GM19455 (cell line): ENCODE measurements around the gene FAM78A.
"Not testable (repeated sequence)": the region's sequence is repeated elsewhere in the genome, so short reads cannot be mapped to it uniquely, and the experiment has no call there.

ENCODE experiments used
- ATAC-seq: cut with Tn5 transposase; IDR thresholded peaks from one replicate; pipeline ENCODE4 v1.9.1; 2021; ENCODE audit not compliant: unreplicated experiment

The FAM78A gene

DNA sequence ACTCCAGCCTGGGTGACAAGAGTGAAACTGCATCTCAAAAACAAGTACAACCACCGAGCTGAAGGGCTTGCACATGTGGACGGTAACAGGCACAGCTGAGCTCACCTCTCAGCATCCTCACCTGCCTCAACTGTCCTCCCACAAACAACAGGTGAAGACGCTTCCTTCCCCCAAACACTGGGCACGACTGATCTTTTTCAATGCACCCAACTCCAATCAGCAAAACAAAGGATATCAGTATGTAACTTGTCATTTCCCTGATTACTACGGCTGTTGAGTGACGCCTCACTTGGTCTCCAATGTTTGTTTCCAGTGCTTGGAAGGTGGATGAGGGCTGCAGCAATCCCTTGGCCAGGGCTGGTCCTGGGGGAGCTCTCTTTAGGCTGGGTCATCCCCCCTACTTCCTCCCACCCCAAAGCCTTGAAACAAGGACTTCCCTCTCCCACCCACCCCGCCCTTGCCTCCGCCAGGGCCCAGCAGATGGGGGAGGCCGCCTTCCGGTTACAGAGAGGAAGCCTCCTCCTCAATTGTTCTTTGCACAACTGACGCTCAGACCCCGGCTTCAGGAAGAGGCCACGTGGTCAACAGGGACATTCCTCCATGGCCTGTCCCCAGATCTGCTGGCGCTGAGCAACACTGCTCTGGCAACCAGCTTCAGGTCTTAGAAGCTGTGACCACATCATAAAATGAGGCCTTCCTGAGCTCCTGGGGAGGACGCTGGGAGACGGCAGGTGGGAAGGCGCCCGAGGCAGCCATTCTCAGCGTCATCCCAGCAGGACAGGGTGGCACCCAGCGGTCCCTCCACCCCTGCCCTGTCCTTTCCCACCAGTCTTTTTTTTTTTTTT lies 5.9 kb downstream of the FAM78A start:
- ATAC-seq, result no peak

DNA sequence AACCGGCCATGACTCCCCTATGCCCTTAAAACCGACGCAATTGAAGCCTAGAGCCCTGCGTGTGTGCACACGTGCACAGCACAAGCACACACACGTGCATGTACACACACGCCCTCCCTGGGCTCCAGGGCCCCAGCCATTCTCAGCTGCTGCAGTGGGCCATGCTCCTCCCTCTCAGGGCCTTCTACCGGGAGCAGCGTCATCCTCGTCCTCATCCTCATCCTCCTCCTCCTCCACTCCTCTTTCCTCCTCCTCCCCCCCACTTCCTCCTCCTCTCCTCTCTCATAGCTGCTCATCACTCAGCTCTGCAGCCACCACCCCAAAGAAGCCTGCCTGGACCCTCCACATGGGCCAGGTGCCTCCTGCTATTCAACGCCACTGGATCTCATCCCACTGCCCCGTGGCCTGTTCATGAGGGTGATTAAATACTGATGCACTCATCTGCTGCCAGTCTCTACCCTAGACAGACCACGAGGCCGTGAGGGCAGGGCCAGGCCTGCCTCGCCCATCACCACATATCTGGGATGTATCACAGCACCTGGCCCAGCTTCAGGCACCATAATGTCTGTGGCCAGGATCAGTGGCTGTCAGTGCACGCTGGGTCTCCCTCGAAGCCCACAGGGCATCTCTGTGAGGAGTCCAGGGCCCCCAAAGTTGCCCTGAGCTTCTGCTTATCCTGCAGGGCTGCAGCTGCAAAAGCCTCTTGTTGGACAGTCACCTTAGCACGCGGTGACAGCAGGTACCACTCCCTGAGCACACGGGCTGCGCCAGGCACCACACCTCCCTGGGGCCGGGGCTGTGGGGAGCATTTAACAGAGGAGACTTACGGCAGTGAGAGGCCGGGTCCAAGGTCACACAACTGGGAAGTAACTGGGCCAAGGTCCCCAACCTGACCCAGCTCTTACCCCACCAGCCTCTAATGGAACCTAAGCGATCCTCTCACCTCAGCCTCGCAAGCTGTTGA lies 9.8 kb downstream of the FAM78A start:
- no peak for ATAC-seq

DNA sequence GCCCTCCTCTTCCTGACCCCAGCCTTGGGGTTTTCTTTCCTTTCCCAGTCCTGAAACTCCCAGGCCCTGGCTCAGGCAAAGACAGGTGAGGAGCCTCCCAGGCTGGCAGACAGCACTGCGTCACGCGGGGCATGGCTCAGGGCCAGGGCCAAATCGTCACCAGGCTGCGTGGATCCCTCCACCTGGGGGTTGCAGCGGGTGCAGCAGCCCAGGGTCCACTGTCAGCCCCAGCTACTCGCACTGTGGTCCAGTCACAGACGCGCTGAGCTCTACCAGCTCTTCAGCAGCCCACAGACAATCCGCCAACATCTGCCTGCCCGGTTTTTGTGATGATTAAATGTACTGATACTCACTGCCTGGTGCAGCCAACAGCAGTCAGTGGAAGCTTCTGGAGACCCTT lies 12.1 kb downstream of the FAM78A start:
- ATAC-seq, result no peak

DNA sequence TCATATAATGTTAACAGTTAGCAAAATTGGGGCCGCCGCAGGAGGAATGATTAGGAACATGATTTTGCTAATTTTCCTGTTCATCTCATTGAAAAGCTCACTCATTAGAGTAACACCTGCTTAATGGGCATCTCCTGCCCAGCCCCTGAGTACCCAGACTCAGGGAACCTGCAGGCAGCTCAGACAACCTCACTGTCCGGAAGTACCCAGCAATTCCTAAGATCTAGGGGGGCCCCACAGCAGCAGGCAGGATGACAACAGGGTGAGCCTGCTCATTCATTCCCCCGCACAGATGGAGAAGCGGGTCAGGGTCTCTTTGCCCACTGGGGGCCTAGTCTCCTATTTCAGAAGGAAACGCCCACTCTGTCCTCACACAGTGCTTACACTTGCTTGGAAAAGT lies 12.6 kb downstream of the FAM78A start:
- ATAC-seq, result no peak

DNA sequence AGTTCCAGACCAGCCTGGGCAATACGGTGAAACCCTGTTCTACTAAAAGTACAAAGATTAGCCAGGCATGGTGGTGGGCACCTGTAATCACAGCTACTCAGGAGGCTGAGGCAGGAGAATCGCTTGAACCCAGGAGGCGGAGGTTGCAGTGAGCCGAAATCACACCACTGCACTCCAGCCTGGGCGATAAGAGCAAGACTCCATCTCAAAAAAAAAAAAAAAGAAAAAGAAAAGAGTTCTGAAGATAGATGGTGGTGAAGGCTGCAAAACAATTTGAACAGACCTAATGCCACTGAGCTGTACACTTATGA lies 13.3 kb downstream of the FAM78A start:
- ATAC-seq, result not testable (repeated sequence)

DNA sequence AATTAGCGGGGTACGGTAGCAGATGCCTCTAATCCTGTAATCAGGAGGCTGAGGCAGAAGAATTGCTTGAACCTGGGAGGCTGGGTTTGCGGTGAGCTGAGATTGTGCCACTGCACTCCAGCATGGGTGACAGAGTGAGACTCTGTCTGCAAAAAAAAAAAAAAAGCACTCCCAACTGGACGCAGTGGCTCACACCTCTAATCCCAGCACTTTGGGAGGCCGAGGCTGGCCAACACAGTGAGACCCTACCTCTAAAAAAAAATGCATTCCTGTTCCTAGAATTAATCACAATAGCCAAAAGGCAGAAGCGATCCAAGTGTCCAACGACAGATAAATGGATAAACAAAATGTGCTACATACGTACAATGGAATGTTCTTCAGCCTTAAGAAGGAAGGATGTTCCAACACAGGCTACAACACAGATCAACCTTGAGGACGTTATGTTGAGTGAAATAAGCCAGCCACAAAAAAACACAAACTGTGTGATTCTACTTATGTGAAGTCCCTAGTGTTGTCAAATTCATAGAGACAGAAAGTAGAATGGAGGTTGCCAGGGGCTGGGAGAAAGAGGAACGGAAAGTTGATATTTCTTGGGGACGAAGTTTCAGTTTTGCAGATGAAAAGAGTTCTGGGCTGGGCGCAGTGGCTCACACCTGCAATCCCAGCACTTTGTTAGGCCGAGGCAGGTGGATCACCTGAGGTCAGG lies 13.8 kb downstream of the FAM78A start:
- ATAC-seq, result no peak

DNA sequence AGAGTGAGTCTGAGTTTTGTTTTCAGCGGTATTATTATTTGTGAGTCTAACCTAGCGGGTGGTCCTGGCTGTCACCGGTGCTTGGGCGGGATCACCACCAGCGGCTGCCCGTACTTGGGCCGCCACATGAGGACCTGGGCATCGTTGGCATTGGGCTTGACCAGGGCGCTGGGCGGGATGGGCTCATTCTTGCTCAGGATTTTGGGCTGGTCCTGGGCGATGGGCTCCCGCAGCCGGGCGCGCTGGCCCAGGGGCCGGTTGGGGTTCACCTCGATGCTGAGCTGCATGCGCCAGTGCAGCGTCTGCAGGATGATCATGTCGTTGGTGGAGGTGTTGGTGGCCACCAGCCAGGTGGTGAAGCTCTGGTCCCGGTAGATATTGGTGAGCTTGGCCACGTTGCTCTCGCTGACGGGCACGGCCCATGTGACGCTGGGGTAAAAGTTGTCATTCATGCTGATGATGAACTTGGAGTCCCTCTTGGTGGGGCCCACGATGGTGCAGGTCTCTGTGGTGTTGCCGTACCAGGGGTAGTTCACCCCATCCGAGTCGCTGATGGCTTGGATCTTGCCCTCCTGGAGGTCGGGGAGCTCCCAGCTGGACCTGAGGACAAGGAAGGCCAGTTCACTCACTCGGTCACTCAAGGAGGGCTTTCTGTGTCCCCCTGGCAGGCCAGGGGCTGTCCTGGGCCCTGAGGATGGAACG lies 15.4 kb downstream of the FAM78A start:
- ATAC-seq, result no peak

DNA sequence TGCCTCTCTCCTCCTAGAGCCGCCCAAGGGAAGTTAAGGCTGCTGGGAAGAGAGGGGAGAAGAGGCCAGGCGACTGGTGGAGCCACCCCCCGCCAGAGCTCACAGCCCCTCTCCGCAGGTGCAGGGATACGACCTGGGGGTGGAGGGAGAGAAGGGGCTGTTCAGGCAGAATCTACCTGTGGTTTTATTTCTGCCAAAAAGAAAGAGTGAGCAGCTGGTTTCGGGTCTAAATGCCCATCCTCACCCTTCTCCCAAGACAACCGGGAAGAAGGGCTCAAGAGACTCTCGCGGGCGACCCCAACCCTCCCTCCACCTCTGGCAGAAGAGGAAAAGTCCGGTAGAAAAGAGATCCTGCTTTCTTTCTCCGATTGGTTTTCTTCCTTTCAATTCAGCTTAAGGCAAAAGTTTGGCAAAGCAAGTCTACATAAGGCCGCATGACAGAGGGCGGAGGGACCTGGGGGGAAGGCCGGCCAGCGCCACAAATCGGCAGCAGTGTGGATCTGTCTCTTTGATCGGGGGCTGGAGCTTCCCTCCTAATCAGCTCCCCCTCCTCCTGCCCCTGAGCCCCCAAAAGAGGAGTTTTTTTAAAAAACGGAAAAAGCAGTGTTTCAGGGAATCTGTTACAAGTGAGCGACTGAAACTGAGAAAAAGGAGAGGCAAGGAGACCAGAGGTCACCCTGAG lies 16.3 kb downstream of the FAM78A start:
- ATAC-seq, result no peak

DNA sequence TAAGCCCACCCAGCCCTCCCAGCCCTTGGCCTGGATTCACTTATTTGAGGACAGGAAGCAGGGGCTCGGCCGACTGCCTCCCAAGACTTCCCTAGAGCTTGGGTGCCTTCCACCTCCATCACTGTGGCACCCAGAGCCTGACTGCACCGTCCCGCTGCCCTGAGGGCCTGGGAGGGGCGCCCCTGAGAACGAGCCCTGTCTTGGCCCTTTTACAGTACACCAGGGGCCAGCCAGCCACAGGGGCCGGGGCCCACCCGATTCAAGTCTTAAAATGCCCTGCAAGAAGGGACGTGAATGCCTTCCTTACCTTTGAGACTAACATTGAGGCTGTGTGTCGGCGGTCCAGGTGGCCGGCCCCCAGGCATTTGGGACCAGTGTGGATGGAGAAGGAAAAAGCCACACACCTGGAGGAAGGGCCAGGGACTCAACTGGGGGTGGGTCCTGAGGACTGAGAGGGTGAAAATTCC lies 16.8 kb downstream of the FAM78A start:
- ATAC-seq, result no peak

DNA sequence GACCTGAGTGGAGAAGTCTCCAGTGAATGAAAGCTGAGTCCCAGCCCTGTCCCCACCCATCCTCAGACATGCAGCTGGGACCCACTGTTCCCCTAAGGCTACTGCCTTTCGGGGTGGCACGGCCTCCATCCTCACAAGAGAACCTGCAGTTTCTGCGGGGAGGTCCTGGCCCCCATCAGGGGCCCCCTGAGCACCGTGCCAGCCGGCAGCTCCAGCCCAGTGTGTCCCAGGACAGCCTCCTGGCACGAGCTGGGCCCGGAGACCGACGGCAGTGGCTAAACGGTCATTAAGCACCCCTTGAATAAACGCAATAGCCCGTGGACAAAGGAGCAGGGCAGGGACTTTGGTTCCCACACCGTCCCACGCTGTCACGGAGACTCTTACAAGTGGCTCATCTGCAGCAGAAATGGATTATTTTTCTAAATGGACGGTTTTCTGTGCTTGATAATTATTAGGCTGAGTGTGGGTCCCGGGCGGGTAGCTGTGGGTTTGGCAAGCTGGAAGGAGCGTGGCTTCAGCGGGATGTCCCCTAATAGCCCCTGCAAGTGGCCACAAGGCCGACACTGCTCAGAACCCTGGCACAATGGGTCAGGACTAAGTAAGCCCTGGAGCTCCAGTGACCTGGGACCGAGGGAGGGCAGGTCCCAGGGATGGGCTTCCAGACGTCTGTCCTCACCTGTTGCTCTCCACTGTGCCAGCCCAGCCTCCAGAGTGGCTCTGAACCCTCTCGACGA lies 17.4 kb downstream of the FAM78A start:
- ATAC-seq, result no peak

DNA sequence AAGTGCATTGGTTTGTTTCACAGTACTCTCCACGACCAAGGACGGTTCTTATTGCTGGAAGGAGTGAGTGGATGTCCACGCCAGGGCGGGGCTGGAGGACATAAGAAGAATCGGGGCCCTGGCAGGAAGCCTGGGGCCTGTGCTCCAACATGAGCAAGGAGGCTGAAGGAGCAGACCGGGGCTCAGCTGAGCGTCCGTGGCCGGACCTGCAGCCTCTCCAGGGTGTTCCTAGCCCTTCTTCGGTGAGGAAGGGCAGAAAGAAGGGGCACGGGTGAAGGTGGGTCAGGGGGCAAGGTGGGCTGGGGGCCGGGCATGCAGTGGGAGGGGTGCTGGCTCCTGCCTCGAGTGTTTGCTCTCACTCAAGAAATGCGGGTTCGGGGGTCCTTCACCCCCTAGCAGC lies 18.1 kb downstream of the FAM78A start:
- no peak for ATAC-seq

DNA sequence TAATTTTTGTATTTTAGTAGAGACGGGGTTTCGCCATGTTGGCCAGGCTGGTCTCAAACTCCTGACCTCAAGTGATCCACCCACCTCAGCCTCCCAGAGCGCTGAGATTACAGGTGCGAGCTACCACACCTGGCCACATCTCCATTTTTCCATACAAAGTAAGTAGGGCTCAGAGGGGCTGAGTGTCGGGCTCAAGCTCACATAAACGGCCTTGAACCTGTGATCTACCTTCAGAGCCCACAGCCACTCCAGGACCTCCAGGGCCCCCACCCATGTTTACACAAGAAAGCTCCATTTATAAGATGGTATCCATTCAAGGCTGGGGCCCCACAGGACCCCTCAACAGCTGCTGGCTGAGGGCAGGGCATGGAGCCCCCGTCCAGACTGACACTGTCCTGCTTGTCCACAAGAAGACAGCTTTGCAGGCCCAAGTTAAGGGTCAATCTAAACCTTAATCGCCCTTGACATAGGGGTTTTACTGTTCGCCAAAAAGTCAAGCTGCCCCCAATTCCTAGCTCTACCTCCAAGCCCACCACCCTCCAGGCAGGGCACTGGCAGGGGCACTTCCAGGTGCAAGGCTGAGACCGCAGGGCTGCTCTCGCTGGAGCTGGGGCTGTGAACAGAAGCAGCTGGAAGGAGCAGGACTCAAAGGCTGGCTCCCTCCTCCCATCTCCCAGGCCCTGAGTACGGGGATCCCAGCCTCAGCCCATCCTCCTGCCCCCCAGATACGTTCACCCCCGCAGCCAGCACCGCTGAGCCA lies 18.9 kb downstream of the FAM78A start:
- no peak for ATAC-seq

DNA sequence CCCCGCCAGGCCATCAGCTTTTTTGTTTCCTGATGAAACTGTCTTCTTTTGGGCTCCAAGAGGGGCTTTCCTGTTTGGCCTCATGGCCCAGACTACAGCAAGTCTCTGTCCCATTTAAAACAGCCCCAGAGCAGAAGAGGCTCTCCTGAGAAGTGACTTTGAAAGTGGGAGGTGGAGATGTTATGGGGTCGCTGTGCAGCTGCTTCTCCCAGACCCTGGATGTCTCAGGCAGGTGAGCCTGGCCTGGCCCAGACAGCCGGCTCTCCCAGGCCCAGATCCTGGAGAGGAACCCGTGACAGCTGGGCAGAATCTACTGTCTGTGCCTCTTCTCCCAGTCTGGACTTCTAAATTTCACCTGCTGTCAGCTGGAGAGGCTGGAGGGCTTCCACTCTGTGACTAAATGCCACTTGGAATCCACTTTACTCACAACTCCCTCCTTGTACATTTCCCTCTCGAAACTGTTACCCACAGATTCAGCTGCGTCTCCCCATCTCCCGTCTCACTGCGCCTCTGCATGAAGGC lies 20.6 kb downstream of the FAM78A start:
- ATAC-seq, result no peak

DNA sequence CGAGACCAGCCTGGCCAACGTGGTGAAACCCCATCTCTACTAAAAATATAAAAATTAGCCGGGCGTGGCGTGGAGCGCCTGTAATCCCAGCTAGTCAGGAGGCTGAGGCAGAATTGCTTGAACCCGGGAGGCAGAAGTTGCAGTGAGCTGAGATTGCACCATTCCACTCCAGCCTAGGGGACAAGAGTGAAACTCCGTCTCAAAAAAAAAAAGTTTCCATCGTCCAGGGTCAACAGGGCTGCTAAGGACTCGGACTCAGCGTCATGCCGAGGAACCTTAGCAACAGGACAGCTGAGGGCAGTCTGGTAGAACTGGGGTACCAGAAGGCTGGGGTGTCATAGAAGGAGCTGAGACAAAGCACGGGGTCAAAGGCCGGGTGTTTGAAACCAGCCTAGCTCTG lies 21.7 kb downstream of the FAM78A start:
- no peak for ATAC-seq

DNA sequence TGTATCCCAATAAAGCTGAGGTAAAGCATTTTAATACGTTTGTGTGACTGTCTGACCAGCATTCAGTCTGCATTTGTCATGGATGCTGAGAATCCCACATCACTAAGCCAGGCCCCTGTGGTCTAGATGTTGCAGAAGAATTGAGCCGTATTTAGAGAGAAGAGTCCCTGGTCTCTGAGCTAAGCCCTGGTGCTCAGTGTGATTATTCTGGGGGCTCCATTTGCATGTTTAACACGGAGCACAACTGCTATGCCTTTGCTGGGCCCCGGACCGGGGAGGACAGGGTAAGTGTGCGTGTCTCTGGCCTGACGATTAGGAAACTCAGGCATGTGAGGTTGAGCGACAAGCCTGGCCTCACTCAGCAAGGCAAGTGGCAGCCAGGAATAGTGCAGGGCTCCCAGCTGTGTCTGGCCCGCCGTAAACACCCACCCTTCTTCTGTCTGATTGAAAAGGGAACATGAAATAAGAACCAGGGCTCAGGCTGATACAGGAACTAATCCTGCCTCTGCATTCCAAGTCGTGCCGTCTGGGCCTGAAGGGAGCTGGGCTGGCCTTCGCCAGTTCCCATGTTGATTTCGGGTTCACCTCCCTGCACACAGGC lies 22.3 kb downstream of the FAM78A start:
- ATAC-seq, result no peak

DNA sequence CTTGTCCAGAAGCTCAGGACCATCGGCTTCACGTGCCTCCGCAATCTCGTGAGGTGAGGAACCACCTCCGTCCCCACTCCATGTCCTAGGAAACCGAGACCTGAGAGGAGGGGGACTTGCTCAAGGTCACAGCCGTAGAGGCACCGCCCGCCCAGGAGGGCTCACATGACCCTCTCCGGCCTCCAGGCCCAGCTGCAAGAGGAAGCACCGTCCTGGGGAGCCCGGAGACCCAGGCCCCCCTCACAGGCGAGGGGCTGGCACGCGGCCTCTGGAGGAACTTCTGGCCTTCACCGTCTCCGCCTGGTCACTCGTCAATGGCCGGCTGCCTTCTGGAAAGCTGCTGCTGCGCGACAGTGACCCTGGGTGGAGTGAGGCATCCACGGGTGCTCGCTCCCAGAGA lies 24.2 kb downstream of the FAM78A start:
- ATAC-seq, result peak; percentile 5

DNA sequence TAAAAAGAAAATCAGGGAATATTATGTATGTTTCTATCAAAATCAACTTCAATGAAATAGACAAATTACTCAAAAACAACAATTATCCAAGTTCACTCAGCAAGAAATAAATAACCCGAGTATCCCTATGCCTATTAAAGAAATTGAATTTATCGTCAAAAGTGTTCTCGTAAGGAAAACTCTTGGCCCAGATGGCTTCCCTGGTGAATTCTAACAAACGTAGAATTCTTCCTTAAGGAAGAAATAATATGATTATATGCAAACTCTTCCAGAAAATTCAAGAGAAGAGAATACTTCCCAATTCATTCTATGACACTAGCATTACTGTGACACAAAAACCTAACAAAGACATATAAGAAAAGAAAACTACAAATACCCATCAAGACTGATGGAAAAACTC lies 29.7 kb downstream of the FAM78A start:
- ATAC-seq, result no peak

DNA sequence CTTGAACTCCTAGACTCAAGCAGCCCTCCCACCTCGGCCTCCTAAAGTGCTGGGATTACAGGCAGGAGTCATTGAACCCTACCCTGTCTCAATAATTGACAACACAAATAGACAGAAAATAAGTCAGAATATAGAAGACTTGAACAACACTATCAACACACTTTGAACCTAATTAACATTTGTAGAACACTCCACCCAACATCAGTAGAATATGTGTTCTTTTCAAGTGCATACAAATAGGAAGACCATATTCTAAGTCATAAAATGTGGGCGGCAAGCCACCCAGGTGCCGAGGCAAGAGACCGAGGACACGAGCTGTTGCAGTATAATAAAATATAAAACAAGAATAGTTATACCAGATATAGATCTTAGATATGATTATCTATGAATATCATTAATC lies 32.0 kb downstream of the FAM78A start:
- not testable (repeated sequence) for ATAC-seq
